Skeletal muscle tissue (tissue), 1 donor: ENCODE results near the gene VEGFD. TPM values are rescaled to one million over a fixed set of nuclear protein-coding genes. Genes with fewer than 3 reads are reported as not detected.

Source experiments
- total RNA-seq: library from RNA; depleted of rRNA; stranded (reverse); fragments of >200 nt; gene quantifications from one replicate; pipeline ENCODE4 v1.2.3, GENCODE V29; 2014

VEGFD gene
- total RNA-seq, 1 donor from 2014 or later = under 0.01 TPM

Other genes with a start within 250 kb of the VEGFD start
- gene ASB9, start 114.3 kb downstream of the VEGFD start, total RNA-seq = 3.7 TPM
- 15.1 TPM for gene ASB11, start 68.8 kb downstream of the VEGFD start, total RNA-seq
- 6.8 TPM for gene PIGA, start 48.9 kb downstream of the VEGFD start, total RNA-seq
- gene PIR, start 108.9 kb upstream of the VEGFD start, total RNA-seq = 3.1 TPM
- gene BMX, start 116.4 kb upstream of the VEGFD start, total RNA-seq = 3.1 TPM
- not detected for gene ACE2, start 216.5 kb upstream of the VEGFD start, total RNA-seq